HepG2 (cell line): ENCODE data around the gene GBGT1. TPM values are rescaled to one million over a fixed set of nuclear protein-coding genes. Genes with fewer than 3 reads are reported as not detected.
A peak's percentile ranks its signal among the peaks of the same experiment; 100 is the strongest.

Experiments used
- NCOA2 ChIP-seq: sonication (generic); formaldehyde crosslinking; IDR thresholded peaks from 2 replicates; pipeline ENCODE4 v1.8.0; 2022; ENCODE audit warnings: inconsistent platforms
- NONO ChIP-seq, 2 experiments: fragments of 450-650 bp in 1 of 2; sonication (generic) in 1 of 2; formaldehyde crosslinking in 1 of 2; IDR thresholded peaks in 1 of 2; conservative IDR thresholded peaks in 1 of 2; 2 replicates each; pipeline versions ENCODE4 v1.6.1 to v1.8.0; 2017 to 2022; ENCODE audit warnings: mild to moderate bottlenecking in 1 of 2, missing genetic modification reagents in 1 of 2, moderate library complexity in 1 of 2
- NR2F6 ChIP-seq, 2 experiments: IDR thresholded peaks; 2 replicates each; pipeline ENCODE4 v1.6.1; 2016; ENCODE audit warnings: antibody characterized with exemption in 1 of 2, mild to moderate bottlenecking in 1 of 2
- PBX2 ChIP-seq: IDR thresholded peaks from 2 replicates; pipeline ENCODE4 v1.6.1; 2016; ENCODE audit warnings: control low read depth
- RNF219 ChIP-seq: sonication (generic); formaldehyde crosslinking; IDR thresholded peaks from 2 replicates; pipeline ENCODE4 v1.5.0; 2020; ENCODE audit warnings: mild to moderate bottlenecking, missing genetic modification reagents
- SMARCC2 ChIP-seq: fragments of 450-650 bp; IDR thresholded peaks from 2 replicates; pipeline ENCODE4 v1.6.1; 2017; ENCODE audit warnings: antibody characterized with exemption, mild to moderate bottlenecking
- ZMYM2 ChIP-seq: sonication (generic); formaldehyde crosslinking; IDR thresholded peaks from 2 replicates; pipeline ENCODE4 v1.8.0; 2022; ENCODE audit warnings: mild to moderate bottlenecking, missing genetic modification reagents
- ZMYM4 ChIP-seq: sonication (generic); formaldehyde crosslinking; IDR thresholded peaks from 2 replicates; pipeline ENCODE4 v1.8.1; 2023; ENCODE audit warnings: mild to moderate bottlenecking, missing genetic modification reagents
- ZNF101 ChIP-seq: sonication (generic); formaldehyde crosslinking; IDR thresholded peaks from 2 replicates; pipeline ENCODE4 v1.4.0; 2020; ENCODE audit warnings: mild to moderate bottlenecking, low read depth, missing genetic modification reagents, borderline replicate concordance
- ZNF256 ChIP-seq: sonication (generic); formaldehyde crosslinking; conservative IDR thresholded peaks from 2 replicates; pipeline ENCODE4 v1.4.0; 2020; ENCODE audit warnings: missing genetic modification reagents
- ZNF572 ChIP-seq: sonication (generic); formaldehyde crosslinking; IDR thresholded peaks from 2 replicates; pipeline ENCODE4 v1.5.1; 2020; ENCODE audit warnings: mild to moderate bottlenecking, missing genetic modification reagents
- ZNF580 ChIP-seq: IDR thresholded peaks from 2 replicates; pipeline ENCODE4 v1.6.1; 2016; ENCODE audit warnings: low read depth, borderline replicate concordance
- ZNF709 ChIP-seq: sonication (generic); formaldehyde crosslinking; IDR thresholded peaks from 2 replicates; pipeline ENCODE4 v1.5.0; 2020; ENCODE audit warnings: mild to moderate bottlenecking, missing genetic modification reagents
- ZNF737 ChIP-seq: sonication (generic); formaldehyde crosslinking; IDR thresholded peaks from 2 replicates; pipeline ENCODE4 v1.5.0; 2020; ENCODE audit warnings: missing genetic modification reagents, mild to moderate bottlenecking, borderline replicate concordance
- polyA plus RNA-seq, 8 experiments: library from polyadenylated mRNA; depleted of rRNA in 3 of 8; stranded (reverse) in 7 of 8; unstranded in 1 of 8; fragments of >200 nt; fragmentation: Illumina TruSeq in 4 of 8; extraction: Trizol in 4 of 8; gene quantifications; 2 replicates each; pipeline versions ENCODE4 v1.2.1 to v1.2.3, GENCODE V29; 2011 to 2016; ENCODE audit warnings: low read depth in 4 of 8, missing spikeins in 1 of 8, mixed read lengths in 1 of 8; ENCODE audit not compliant: insufficient read depth in 1 of 8
- total RNA-seq, 5 experiments: library from RNA; depleted of rRNA; stranded (reverse); fragments of >200 nt; fragmentation: Illumina TruSeq; extraction: Trizol; gene quantifications; 2 replicates each; pipeline ENCODE4 v1.2.3, GENCODE V29; 2016; ENCODE audit warnings: low read depth in 1 of 5

The GBGT1 gene
- total and polyA plus RNA-seq, 2 of the 13 experiments (the other 11 are each of a cell fraction or from before 2014, with no cell fraction given) = not detected

GRCh38 chr9:133121198-133121914 lies 42.4 kb downstream of the GBGT1 start, which contains the start of gene RALGDS (continued):
- no peak for TF ChIP-seq NR2F6 (IDR thresholded peaks at IDR 0.05)
- TF ChIP-seq NR2F6 (CRISPR knock-in tag; IDR thresholded peaks at IDR 0.05) = peak; percentile 13; the same call in 1 of the 2 replicates
- no peak for TF ChIP-seq PBX2 (CRISPR knock-in tag)
- 0 out of 2 replicates have a peak, but pooled peaks have one; percentile 41 for TF ChIP-seq ZNF572 (CRISPR knock-in tag)
- no peak for TF ChIP-seq ZNF256 (CRISPR knock-in tag)
- no peak for TF ChIP-seq ZNF737 (CRISPR knock-in tag)
- no peak for TF ChIP-seq ZMYM2 (CRISPR knock-in tag)
- TF ChIP-seq RNF219 = no peak
- no peak for TF ChIP-seq NONO (IDR thresholded peaks at IDR 0.05)
- TF ChIP-seq NONO (CRISPR knock-in tag; conservative IDR thresholded peaks at IDR 0.05) = no peak
- TF ChIP-seq ZMYM4 (CRISPR knock-in tag) = 0 out of 2 replicates have a peak, but pooled peaks have one; percentile 20
- TF ChIP-seq ZNF101 = no peak
- TF ChIP-seq NCOA2 (CRISPR knock-in tag) = no peak
- TF ChIP-seq ZNF580 (CRISPR knock-in tag) = no peak
- no peak for TF ChIP-seq SMARCC2
- TF ChIP-seq ZNF709 = no peak
